ENCODE data around the gene PLA2G2E. TPM values are rescaled to one million over a fixed set of nuclear protein-coding genes. Genes with fewer than 3 reads are reported as not detected.

The PLA2G2E gene
- total RNA-seq = not detected

GRCh38 chr1:19923137-19923952, at the start of gene PLA2G2E:
TSS of gene PLA2G2E (minus strand) at chr1:19923617. CDS start at chr1:19923559, 58 bp downstream.
- intact Hi-C loops (cut with DNase I; ENCODE audit: low total_unique reads) = no loop called here
- Histone ChIP-seq H3K4me3 (no peak within 1 kb of the TSS), H3K4me1 (no peaks in the 10 kb centered on the region), H3K27me3 (no peaks in the 10 kb centered on the region), H3K27ac (no peak within 1 kb of the TSS), H3K9me3 (no peaks in the 10 kb centered on the region), H3K36me3 (no peaks in the 10 kb centered on the region)
- TF ChIP-seq CTCF (IDR thresholded peaks at IDR 0.05) (no peak), POLR2A (IDR thresholded peaks at IDR 0.05) (no peak), POLR2AphosphoS5 (IDR thresholded peaks at IDR 0.05) (no peak)
- no peak for DNase-seq (ENCODE audit: low spot score in 2 of 2)

GRCh38 chr1:19971664-19972063, 48.2 kb upstream of the PLA2G2E start:
- no peaks in the 10 kb centered on the region for H3K27me3 ChIP-seq
- no peak overlapping the region for H3K4me3 ChIP-seq
- no peaks in the 10 kb centered on the region for H3K36me3 ChIP-seq
- no peak overlapping the region for H3K27ac ChIP-seq
- no peak for DNase-seq (ENCODE audit: low spot score in 2 of 2)
- no peaks in the 10 kb centered on the region for H3K9me3 ChIP-seq
- intact Hi-C loops (cut with DNase I; ENCODE audit: low total_unique reads) = no loop called here
- no peaks in the 10 kb centered on the region for H3K4me1 ChIP-seq
- TF ChIP-seq POLR2A (IDR thresholded peaks at IDR 0.05) (no peak), POLR2AphosphoS5 (IDR thresholded peaks at IDR 0.05) (no peak), CTCF (IDR thresholded peaks at IDR 0.05) (no peak)

GRCh38 chr1:19969898-19970660, 46.7 kb upstream of the PLA2G2E start:
- intact Hi-C loops (cut with DNase I; ENCODE audit: low total_unique reads) = no loop called here
- Histone ChIP-seq H3K4me3 (no peak overlapping the region), H3K4me1 (no peaks in the 10 kb centered on the region), H3K9me3 (no peaks in the 10 kb centered on the region), H3K27ac (no peak overlapping the region), H3K27me3 (no peaks in the 10 kb centered on the region), H3K36me3 (no peaks in the 10 kb centered on the region)
- TF ChIP-seq CTCF (IDR thresholded peaks at IDR 0.05) (no peak), POLR2AphosphoS5 (IDR thresholded peaks at IDR 0.05) (no peak), POLR2A (IDR thresholded peaks at IDR 0.05) (no peak)
- DNase-seq (ENCODE audit: low spot score in 2 of 2) = no peak

GRCh38 chr1:19967808-19968207, 44.4 kb upstream of the PLA2G2E start:
- no peaks in the 10 kb centered on the region for H3K27me3 ChIP-seq
- no peaks in the 10 kb centered on the region for H3K36me3 ChIP-seq
- no peaks in the 10 kb centered on the region for H3K9me3 ChIP-seq
- H3K4me1 ChIP-seq = no peaks in the 10 kb centered on the region
- intact Hi-C loops (cut with DNase I; ENCODE audit: low total_unique reads) = no loop called here
- TF ChIP-seq POLR2A (IDR thresholded peaks at IDR 0.05) = no peak
- TF ChIP-seq CTCF (IDR thresholded peaks at IDR 0.05) = no peak
- peak in 1 of 3 donors; percentile 85 for TF ChIP-seq POLR2AphosphoS5 (IDR thresholded peaks at IDR 0.05)
- H3K4me3 ChIP-seq = no peak overlapping the region
- DNase-seq (ENCODE audit: low spot score in 2 of 2) = peak in 1 of 2 donors; percentile 20
- peak overlapping the region in 1 of 2 donors; percentile 89 for H3K27ac ChIP-seq

GRCh38 chr1:19964542-19964941, 41.1 kb upstream of the PLA2G2E start:
- no peak overlapping the region for H3K4me3 ChIP-seq
- H3K36me3 ChIP-seq = no peaks in the 10 kb centered on the region
- TF ChIP-seq POLR2AphosphoS5 (IDR thresholded peaks at IDR 0.05) = no peak
- H3K9me3 ChIP-seq = no peaks in the 10 kb centered on the region
- no peak for DNase-seq (ENCODE audit: low spot score in 2 of 2)
- no peaks in the 10 kb centered on the region for H3K4me1 ChIP-seq
- peaks cover 0 to 12% of the 10 kb centered on the region in 2 donors for H3K27me3 ChIP-seq
- intact Hi-C loops (cut with DNase I; ENCODE audit: low total_unique reads) = no loop called here
- H3K27ac ChIP-seq = no peak overlapping the region
